ENCODE data around the gene CTSO.

DNA sequence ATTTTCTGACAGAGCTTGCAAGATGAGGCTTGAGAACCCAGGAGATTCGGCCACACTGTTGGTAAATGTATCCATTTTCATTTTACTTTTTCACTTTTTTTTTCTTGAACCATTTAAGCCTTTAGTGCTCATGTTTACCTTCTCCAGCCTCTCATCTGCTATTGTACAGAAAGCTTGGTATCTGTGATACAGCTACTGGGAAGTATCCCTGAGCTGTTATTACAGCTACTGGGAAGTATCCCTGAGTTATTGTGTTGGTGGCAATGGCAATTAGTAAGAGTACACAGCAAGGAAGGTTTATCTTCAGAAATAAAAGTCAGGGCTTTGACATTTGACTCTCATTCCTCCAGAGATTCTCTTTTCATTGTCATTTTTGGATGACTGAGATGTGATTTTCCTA is 11.8 kb downstream of the CTSO start:
- no peak for TF ChIP-seq ZFP3 (CRISPR knock-in tag; IDR thresholded peaks at IDR 0.05)
- TF ChIP-seq ZNF565 (CRISPR knock-in tag; conservative IDR thresholded peaks at IDR 0.05; ENCODE audit: low read depth): no peak
- no peak for TF ChIP-seq ISL1 (CRISPR knock-in tag; IDR thresholded peaks at IDR 0.05)
- no peak for TF ChIP-seq BACH2 (CRISPR knock-in tag; IDR thresholded peaks at IDR 0.05; ENCODE audit: borderline replicate concordance)
- TF ChIP-seq, protein P1, sequence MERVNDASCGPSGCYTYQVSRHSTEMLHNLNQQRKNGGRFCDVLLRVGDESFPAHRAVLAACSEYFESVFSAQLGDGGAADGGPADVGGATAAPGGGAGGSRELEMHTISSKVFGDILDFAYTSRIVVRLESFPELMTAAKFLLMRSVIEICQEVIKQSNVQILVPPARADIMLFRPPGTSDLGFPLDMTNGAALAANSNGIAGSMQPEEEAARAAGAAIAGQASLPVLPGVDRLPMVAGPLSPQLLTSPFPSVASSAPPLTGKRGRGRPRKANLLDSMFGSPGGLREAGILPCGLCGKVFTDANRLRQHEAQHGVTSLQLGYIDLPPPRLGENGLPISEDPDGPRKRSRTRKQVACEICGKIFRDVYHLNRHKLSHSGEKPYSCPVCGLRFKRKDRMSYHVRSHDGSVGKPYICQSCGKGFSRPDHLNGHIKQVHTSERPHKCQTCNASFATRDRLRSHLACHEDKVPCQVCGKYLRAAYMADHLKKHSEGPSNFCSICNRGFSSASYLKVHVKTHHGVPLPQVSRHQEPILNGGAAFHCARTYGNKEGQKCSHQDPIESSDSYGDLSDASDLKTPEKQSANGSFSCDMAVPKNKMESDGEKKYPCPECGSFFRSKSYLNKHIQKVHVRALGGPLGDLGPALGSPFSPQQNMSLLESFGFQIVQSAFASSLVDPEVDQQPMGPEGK (CRISPR knock-in tag; IDR thresholded peaks at IDR 0.05; ENCODE audit: borderline replicate concordance): no peak
- no peak for TF ChIP-seq ZFP30 (CRISPR knock-in tag; IDR thresholded peaks at IDR 0.05)
- TF ChIP-seq ZNF70 (CRISPR knock-in tag; IDR thresholded peaks at IDR 0.05): no peak
- no peak for TF ChIP-seq CSDC2 (CRISPR knock-in tag; IDR thresholded peaks at IDR 0.05)
- TF ChIP-seq OSR1 (CRISPR knock-in tag; IDR thresholded peaks at IDR 0.05): no peak

All from SK-N-SH treated with all-trans-retinoic acid at 6 μM for 48 hours (cell line).